Right lobe of liver (tissue), 4 donors: ENCODE data around the gene CDC42BPA.

Source experiments
- POLR2A ChIP-seq: fragments of 450-650 bp; IDR thresholded peaks from one replicate; pipeline ENCODE4 v1.6.1; 2017; ENCODE audit warnings: antibody characterized with exemption, mild to moderate bottlenecking
- TF ChIP-seq, protein P1 (sequence below), 4 donors: fragments of 200-600 bp in 3 of 4; fragments of 450-650 bp in 1 of 4; IDR thresholded peaks; one replicate each; pipeline versions ENCODE4 v1.5.1 to v1.8.0; 2016 to 2022; ENCODE audit warnings: antibody characterized with exemption in 4 of 4, mild to moderate bottlenecking in 2 of 4
- donor health status: DM: no; HTN: no; CAD: no.
- donor health status: DM: no; HTN: no; CAD: no.
- donor health status: DM: no; HTN: yes; CAD: no.

DNA sequence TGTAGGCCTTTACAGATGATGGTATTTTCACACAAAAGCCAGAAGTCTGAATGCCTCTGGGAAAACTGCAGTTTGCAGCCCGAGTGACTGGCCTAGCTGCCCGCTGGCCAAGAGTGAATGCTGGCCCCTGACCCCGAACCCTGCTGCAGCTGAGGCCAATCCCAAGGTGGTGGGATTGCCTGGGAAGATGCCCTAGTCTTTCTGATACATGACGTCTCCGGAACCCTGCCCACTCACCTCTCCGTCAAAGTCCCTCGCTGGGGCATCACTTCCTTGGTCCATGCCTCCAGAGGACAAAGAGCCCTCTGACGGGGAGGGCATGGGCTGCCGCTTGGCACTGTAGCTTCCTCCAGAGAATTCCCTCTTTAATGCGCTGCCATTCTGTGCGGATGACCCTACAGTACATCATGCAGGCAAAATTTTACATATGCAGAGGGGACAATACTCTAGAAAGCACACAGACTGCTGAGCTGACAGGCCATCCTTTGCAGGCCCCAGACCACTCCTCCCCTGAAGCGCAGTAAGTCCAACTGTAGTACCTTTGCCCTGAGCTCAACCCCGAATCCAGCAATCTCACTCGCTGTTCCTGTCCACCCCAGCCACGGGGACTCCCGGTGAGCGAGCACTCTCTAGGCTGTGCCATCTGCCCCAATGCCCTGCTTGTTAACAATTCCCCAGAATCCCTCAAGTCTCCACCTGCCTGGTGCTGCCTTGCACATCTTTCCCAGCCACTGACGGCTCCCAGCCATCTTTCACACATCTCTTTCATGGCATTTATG lies 323.5 kb downstream of the CDC42BPA start:
- TF ChIP-seq, protein P1, sequence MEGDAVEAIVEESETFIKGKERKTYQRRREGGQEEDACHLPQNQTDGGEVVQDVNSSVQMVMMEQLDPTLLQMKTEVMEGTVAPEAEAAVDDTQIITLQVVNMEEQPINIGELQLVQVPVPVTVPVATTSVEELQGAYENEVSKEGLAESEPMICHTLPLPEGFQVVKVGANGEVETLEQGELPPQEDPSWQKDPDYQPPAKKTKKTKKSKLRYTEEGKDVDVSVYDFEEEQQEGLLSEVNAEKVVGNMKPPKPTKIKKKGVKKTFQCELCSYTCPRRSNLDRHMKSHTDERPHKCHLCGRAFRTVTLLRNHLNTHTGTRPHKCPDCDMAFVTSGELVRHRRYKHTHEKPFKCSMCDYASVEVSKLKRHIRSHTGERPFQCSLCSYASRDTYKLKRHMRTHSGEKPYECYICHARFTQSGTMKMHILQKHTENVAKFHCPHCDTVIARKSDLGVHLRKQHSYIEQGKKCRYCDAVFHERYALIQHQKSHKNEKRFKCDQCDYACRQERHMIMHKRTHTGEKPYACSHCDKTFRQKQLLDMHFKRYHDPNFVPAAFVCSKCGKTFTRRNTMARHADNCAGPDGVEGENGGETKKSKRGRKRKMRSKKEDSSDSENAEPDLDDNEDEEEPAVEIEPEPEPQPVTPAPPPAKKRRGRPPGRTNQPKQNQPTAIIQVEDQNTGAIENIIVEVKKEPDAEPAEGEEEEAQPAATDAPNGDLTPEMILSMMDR (IDR thresholded peaks at IDR 0.05): no peak
- no peak for TF ChIP-seq POLR2A
